HG02763 (cell line): ENCODE measurements around the gene ARHGEF7.

Experiments
- ATAC-seq: cut with Tn5 transposase; IDR thresholded peaks from one replicate; pipeline ENCODE4 v1.9.1; 2021; ENCODE audit warnings: mild to moderate bottlenecking, moderate library complexity; ENCODE audit not compliant: unreplicated experiment

ARHGEF7 gene

GRCh38 chr13:111337741-111338140 is 222.6 kb downstream of the ARHGEF7 start:
- no peak for ATAC-seq

GRCh38 chr13:111338841-111339240 is 223.7 kb downstream of the ARHGEF7 start:
- ATAC-seq, result no peak

- ATAC-seq, result no peak
These were observed 224.4 kb downstream of the ARHGEF7 start for GRCh38 chr13:111339366-111340143.

GRCh38 chr13:111341886-111342285 is 226.8 kb downstream of the ARHGEF7 start:
- no peak for ATAC-seq

GRCh38 chr13:111342721-111343120 is 227.6 kb downstream of the ARHGEF7 start:
- no peak for ATAC-seq

- ATAC-seq, result no peak
These were observed 228.2 kb downstream of the ARHGEF7 start for GRCh38 chr13:111343186-111343805.

GRCh38 chr13:111344471-111345191 is 229.5 kb downstream of the ARHGEF7 start:
- no peak for ATAC-seq

GRCh38 chr13:111345682-111346081 is 230.6 kb downstream of the ARHGEF7 start:
- no peak for ATAC-seq

- no peak for ATAC-seq
These were observed 231.1 kb downstream of the ARHGEF7 start for GRCh38 chr13:111346101-111346680.

- ATAC-seq, result no peak
These were observed 232.3 kb downstream of the ARHGEF7 start for GRCh38 chr13:111347438-111347837.

- no peak for ATAC-seq
These were observed 238.4 kb downstream of the ARHGEF7 start for GRCh38 chr13:111353508-111353907.

- ATAC-seq, result no peak
These were observed 239.7 kb downstream of the ARHGEF7 start for GRCh38 chr13:111354789-111355188.
